Measurements from ENCODE around the gene ELFN1. TPM values are rescaled to one million over a fixed set of nuclear protein-coding genes. Genes with fewer than 3 reads are reported as not detected.

The ELFN1 gene
- total RNA-seq, 6 donors from 2014 or later, result 0.11 to 3.0 (median 0.30) TPM; not detected in 1

GRCh38 chr7:1752771-1753563, 82.9 kb downstream of the ELFN1 start:
- ATAC-seq (ENCODE audit: low FRiP score in 2 of 2) (no peak), DNase-seq (no peak)
- H3K4me3 ChIP-seq, result no peak overlapping the region
- no peaks in the 10 kb centered on the region for H3K36me3 ChIP-seq
- H3K9me3 ChIP-seq, result no peaks in the 10 kb centered on the region
- no peaks in the 10 kb centered on the region for H3K27me3 ChIP-seq
- TF ChIP-seq CTCF (IDR thresholded peaks at IDR 0.05), result no peak
- TF ChIP-seq POLR2AphosphoS5 (IDR thresholded peaks at IDR 0.05), result no peak
- TF ChIP-seq EP300 (IDR thresholded peaks at IDR 0.05), result no peak
- no peak for TF ChIP-seq POLR2A (IDR thresholded peaks at IDR 0.05)
- WGBS, 2 donors, result 69 to 75% methylated on average over 21 of the region's 21 CpGs
- no peaks in the 10 kb centered on the region for H3K4me1 ChIP-seq
- no peak overlapping the region for H3K27ac ChIP-seq

GRCh38 chr7:1753564-1753867, 83.4 kb downstream of the ELFN1 start:
- no peak overlapping the region for H3K27ac ChIP-seq
- H3K4me3 ChIP-seq, result no peak overlapping the region
- no peaks in the 10 kb centered on the region for H3K27me3 ChIP-seq
- DNase-seq, result no peak
- TF ChIP-seq EP300 (IDR thresholded peaks at IDR 0.05), result no peak
- TF ChIP-seq POLR2A (IDR thresholded peaks at IDR 0.05), result no peak
- TF ChIP-seq CTCF (IDR thresholded peaks at IDR 0.05), result no peak
- TF ChIP-seq POLR2AphosphoS5 (IDR thresholded peaks at IDR 0.05), result no peak
- WGBS, 2 donors, result 80 to 87% methylated on average over 10 of the region's 10 CpGs
- no peak for ATAC-seq (ENCODE audit: low FRiP score in 2 of 2)
- H3K9me3 ChIP-seq, result no peaks in the 10 kb centered on the region
- H3K4me1 ChIP-seq, result no peaks in the 10 kb centered on the region
- H3K36me3 ChIP-seq, result no peaks in the 10 kb centered on the region

- ATAC-seq (ENCODE audit: low FRiP score in 2 of 2), result no peak
- Histone ChIP-seq H3K27ac (no peak overlapping the region), H3K4me1 (no peaks in the 10 kb centered on the region), H3K36me3 (no peaks in the 10 kb centered on the region), H3K9me3 (no peaks in the 10 kb centered on the region), H3K4me3 (no peak overlapping the region), H3K27me3 (no peaks in the 10 kb centered on the region)
- DNase-seq, result no peak
- TF ChIP-seq POLR2AphosphoS5 (IDR thresholded peaks at IDR 0.05) (no peak), CTCF (IDR thresholded peaks at IDR 0.05) (no peak), EP300 (IDR thresholded peaks at IDR 0.05) (no peak), POLR2A (IDR thresholded peaks at IDR 0.05) (no peak)
- WGBS, 2 donors, result 80 to 81% methylated on average over 5 of the region's 5 CpGs
Observed at GRCh38 chr7:1754345-1754908, 84.3 kb downstream of the ELFN1 start.

GRCh38 chr7:1755783-1756625, 85.9 kb downstream of the ELFN1 start:
- WGBS, 2 donors, result 79 to 82% methylated on average over 11 to 12 of the region's 12 CpGs
- ATAC-seq (ENCODE audit: low FRiP score in 2 of 2) (no peak), DNase-seq (no peak)
- Histone ChIP-seq H3K27me3 (no peaks in the 10 kb centered on the region), H3K4me3 (no peak overlapping the region), H3K9me3 (no peaks in the 10 kb centered on the region), H3K27ac (no peak overlapping the region), H3K4me1 (no peaks in the 10 kb centered on the region), H3K36me3 (no peaks in the 10 kb centered on the region)
- TF ChIP-seq POLR2AphosphoS5 (IDR thresholded peaks at IDR 0.05) (no peak), CTCF (IDR thresholded peaks at IDR 0.05) (no peak), EP300 (IDR thresholded peaks at IDR 0.05) (no peak), POLR2A (IDR thresholded peaks at IDR 0.05) (no peak)
